AG20443 (cell line): ENCODE results near the gene DPP10.
"Not testable (repeated sequence)": the region's sequence is repeated elsewhere in the genome, so short reads cannot be mapped to it uniquely, and the experiment has no call there.

ENCODE experiments used
- DNase-seq: peaks from one replicate; pipeline ENCODE4 v3.0.0; 2012; ENCODE audit warnings: low spot score, mixed read lengths

The DPP10 gene

DNA sequence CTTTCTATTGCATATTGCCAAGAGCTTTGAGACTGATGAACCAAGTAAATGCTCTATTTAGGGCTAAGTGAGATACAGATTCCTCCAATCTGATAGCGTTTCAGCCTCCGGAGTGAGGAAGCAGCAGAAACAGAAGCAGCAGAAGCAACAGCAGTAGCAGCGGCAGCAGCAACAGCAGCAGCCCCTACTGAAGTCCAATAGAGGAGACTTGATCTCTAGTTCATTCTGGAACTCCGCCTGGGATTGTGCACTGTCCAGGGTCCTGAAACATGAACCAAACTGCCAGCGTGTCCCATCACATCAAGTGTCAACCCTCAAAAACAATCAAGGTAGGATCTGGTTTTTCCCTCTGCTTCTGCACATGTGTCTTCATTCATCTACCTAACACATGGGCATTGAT, at the start of gene DPP10:
TSS of gene DPP10 (plus strand) at position 132 of the 400 bp plus-strand sequence.
- DNase-seq: no peak

DNA sequence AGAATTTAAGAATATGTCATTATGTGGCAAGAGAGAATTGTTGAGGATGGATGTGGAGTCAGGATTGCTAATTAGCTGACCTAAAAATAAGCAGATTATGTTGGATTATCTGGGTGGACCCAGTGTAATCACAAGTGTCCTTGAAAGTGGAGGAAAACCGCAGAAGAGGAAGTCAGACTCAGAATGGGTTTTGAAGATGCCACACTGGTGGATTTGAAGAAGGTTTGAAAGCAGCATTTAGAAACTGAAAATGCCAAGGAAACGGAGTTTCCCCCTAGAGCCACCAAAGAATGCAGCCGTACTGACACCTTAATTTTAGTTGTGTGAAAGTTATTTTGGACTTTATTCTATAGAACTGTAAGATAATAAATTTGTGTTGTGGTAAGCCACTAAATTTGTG, 41.6 kb upstream of the DPP10 start:
- DNase-seq: no peak

DNA sequence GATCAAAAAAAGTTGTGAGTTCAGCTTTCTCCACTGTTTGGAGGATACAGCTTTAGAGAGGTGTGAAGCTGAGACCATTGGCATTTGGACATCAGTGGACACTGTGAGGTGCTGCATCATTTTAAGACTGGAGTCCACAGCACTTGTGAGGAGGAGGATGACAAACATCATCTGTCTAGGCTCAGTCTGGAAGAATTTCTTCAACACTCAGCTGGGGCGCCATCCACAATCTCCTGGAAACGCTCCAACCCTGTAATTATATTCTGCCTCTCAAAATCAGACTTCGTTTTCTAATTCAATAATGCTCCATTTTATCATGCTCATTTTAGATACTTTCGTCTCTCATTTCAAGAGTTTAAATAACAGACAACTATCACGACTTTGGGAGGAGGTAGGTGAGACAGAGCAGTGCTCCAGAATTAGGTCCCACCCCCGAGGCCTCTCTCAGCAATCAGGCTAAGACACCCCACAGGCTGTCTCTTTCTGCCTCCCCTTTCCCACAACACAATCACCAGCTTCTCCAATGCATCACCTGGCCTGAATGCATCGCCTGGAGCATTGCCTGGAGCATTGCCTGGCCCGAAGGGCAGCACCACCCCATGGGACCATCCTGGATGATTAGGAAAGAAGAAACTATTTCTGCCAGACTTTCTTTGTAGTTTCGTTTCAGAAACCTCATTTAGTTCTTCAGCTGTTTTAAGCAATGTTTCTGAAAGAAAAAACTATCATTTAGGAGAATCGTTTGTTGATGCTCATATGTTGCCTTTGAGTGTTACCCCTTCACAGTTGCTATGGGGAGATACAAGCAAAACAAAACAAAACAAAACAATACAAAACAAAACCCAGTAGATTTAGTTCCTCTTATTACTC, 37.0 kb upstream of the DPP10 start:
- DNase-seq: no peak

DNA sequence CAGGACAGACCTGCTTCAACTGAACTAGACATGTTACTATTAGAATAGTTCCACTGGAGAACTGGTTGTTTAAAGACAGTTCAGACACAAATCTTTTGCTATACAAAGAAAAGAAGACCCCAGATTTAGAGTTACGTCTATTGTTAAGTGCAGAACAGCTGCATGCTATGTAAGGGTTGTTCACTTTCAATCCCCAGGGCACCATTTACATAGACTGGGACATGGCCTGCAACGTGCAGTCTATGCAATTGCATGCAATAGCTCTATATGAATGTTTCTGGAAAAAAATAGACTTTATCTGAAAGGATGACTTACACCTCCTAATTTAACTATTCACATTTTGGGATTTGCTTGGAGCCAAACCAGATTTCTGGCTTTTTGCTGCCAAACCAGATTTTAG, 36.1 kb upstream of the DPP10 start:
- no peak for DNase-seq

DNA sequence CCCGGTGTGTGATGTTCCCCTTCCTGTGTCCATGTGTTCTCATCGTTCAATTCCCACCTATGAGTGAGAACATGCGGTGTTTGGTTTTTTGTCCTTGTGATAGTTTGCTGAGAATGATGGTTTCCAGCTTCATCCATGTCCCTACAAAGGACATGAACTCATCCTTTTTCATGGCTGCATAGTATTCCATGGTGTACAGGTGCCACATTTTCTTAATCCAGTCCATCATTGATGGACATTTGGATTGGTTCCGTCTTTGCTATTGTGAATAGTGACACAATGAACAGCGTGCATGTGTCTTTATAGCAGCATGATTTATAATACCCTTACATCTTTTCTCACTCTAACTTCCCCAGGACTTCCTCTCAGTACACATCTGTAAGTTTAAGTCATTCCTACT, 35.1 kb upstream of the DPP10 start:
- not testable (repeated sequence) for DNase-seq

DNA sequence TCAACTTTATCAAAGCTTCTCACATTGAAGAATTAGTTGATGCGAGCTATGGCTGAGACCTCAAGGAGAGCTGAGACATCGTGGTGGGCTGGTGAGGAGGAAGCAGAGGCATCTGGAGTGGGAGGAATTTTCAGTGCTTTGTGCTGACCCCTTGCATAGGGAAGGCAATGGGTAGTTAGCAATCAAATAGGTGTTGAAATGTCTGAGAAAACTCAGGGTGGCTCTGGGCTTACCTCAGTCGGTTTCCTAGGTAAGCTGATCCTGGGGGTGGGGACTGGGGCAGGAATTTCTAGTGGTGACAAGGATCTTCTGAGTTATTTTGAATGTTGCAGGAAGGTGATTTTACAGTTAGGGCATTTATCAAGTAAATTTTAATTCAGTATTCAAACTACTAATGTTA, 20.7 kb upstream of the DPP10 start:
- no peak for DNase-seq

DNA sequence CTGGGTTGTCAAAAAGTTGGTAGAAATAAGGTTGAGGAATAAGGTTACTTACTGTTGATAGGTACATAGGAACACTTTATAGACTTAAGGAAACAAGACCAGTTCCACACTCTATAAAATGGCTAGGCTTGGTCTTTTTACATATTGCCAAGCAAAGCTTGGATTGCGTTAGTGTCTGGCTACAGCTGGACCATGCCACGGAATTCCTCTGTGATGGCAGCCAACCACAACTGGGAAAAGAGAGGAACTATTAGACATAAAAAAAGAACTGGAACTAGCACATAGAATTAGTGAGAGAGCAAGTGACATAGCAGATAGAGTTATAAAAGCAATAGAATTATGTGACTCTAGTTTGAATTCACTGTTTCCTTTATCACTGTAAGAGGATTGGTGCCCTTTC, 17.7 kb upstream of the DPP10 start:
- no peak for DNase-seq

DNA sequence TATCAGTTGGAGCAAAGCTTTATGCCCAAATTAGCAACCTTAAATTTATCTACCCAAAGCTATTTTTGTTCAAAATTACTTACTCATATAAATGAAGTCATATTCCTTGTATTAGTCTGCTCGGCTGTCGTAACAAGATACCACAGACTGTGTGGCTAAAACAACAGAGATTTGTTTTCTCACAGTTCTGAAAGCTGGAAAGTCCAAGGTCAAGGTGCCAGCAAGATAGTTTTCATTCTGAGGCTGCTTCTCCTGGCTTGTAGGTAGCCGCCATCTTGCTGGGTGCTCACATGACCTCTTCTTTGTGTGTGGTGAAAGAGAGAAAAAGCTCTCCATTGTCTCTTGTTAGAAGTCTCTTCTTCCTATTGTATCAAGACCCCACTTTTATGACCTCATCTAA, 15.7 kb upstream of the DPP10 start:
- DNase-seq: no peak

DNA sequence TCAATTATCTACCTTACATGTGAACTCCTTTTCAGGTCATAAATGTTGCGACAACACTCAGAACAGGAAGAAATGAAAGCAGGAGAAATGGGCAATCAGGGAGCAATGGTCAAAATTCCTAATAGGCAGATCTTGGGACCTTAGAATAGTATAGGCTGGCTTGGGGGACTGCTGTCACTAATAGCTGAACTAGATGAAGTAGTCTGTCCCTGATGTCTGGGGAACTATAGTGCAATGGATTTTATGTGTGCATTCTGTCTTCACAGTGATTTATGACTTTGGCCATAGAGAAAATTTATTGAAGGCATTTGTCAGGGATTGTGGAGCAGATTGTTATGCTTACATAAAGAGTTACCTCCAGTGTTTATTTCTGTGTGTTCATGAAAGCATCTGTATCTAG, 6.1 kb upstream of the DPP10 start:
- no peak for DNase-seq

DNA sequence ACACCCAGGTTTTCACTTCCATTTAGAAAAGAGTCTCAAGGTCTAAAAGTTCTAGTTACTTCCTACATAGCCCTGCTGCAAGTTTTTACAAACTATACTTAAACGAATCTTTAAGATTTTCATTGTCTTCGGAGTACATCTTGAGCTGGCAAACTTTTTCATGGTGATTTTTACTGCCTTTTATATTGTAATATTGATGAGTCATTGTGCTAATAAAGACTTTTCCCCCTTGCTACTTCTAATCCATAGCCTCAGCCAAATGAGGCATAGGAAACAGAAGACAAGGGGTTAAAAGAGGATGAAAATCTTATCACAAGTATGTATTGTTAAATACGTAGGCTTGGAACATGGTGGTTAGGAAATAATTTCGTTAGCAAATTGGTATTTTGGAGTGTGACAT, 4.1 kb downstream of the DPP10 start:
- DNase-seq: no peak

DNA sequence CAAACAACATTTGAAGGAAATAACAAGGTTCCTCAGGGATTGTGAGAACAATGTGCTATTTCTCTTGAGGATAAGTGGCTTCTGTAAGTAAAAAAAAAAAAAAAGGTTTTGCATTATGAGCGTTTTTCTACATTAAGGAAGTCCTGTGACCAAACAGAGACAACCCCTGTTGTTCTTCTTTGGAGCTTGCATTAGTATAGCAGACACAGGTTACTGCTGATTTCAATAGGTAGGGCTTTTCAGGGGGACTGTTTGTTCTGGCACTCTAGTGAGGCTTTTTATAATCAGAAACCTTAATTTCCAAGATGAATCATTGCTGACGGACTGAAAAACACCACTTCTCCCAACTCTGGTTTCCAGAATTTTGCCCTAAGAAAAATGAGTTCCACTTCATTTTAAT, 8.2 kb downstream of the DPP10 start:
- no peak for DNase-seq

DNA sequence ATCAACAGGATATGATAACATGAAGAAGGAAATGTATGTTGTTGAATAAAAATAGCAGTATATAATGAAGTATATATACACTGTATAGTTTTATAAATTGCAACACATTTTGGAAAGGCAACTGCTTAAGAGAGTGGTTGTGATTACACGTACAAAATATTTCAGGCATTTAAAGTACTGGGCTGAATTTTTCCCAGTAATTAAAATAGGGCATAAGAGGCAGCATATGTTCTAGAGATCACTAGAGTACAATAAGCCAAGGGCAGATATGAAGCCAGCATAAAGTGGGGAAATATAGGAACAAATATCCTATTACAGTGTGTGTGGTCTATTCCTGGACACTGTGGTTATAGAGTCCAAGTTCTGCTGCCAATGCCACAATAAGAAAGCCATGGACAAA, 14.1 kb downstream of the DPP10 start:
- DNase-seq: no peak

DNA sequence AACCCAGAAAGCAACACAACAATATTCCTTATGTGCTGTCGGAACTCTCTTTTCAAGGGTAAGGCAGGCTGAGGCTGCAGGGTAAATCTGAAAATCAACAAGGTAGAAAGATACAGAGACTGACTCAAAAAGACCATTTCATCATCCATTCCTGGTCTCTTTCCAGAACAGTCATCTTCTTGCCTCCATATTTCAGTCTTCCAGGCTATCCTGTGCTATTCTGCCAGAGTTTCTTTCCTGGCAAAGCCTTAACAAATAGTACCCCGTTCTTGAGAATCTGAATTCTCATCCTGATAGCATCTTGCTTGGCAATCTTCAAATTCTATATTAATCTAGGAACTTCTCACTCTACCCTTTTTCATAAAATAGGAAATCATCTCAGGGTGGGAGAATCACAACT, 15.5 kb downstream of the DPP10 start:
- DNase-seq: no peak

DNA sequence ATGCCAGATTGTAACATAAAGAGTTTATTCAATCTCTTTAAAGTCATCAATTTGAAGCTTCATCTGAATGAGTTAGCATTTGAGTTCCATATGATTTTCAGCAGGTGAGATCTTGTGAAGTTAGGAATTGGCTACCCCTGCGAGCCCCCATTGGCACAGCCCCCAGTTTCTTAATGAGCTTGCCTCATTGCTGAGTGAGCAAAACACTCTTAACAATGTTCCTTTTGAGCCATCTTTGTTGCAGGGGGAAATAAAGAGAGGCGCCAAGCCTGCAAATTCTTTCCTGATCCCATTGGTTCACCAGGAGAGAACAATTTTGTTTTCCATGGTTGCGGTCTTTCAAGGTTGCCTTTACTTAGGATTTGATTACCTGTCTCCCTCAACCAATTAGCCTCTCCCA, 18.7 kb downstream of the DPP10 start:
- no peak for DNase-seq

DNA sequence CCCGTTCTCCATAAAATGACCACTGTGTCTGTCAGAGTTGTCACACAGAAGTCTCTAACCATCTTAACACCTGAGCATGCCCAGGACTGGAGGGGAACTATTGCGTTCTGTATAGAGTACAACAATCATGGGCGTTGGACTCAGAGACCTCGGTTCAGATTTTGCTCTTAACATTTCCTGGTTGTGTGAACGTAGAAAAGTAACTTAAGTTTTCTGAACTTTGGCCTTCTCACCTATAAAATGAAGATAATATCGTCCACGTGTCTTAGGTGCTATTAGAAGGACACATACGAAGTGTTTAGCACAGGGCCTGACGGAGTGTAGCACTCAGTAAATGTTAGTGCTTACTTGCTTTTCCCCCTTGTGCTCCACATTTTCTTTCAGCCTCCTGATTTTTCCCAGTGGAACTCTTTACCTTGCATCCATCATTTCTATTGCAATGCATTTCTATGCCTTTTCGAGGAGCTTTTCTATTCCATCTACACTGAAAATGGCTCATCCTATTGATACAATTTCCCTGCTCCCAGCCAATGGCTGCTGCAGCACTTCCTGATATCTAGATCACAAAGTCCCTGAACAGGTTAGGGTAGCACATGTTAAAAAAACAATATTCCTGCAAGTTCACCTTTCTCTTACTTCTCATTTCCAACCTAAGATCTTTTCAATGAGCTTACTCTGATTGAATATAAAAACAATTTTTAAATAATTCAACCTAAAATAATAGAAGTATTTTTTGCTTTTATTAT, 22.7 kb downstream of the DPP10 start:
- no peak for DNase-seq

DNA sequence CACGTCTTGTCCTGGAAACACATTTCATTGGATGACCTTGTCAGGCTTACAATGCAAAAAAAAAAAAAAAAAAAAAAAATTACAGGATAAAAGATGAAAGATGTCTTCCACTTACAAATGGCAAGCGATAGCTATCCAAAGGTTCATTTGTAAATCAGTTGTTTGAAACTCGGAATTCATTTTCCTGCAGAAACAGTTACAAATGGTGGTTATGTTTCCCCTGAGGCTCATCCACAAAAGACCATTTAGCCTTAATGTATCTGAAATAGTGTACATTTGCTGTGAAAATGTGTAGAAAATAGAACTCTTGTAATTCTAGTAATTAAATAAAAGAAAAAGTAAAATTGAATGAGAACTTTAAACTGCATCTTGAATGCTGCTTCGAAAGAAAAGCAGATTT, 25.9 kb downstream of the DPP10 start:
- no peak for DNase-seq

DNA sequence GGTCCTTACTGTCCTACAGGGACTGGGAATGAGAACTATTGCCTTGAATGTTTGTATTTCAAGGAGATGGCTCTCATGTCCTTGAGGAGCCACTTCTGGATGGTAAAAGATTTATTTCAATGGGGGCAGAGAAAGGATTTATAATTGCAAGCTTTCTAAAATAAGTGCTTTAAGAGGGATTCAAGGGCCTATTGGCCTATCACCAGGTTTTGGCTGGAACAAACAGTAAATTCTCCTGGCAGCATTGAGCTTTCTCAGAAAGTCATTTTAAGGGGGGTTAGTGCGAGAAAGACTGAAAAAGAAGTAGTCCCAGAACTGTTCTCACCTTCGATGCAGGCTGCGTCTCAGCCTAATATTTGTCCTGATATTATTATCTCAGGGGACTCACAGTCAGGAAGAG, 29.8 kb downstream of the DPP10 start:
- DNase-seq: no peak

DNA sequence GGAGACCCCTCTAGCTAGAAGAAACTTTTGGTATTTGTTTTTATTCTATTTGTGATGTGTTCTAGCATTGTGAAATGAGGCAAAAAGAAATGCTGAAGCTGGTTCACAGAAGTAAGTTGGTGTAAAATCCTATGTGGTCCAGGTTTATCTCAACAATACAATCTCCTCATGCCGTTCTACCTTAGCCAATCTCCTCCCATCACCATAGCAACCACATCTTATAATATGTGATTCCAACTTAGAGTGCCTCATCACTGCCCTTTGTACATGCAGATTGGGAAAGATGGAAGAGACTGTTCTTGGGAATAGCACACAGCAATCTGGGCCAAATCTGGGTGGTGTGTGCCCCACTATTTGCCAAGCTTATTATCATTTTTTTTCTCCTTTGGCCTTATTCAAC, 30.3 kb downstream of the DPP10 start:
- no peak for DNase-seq

DNA sequence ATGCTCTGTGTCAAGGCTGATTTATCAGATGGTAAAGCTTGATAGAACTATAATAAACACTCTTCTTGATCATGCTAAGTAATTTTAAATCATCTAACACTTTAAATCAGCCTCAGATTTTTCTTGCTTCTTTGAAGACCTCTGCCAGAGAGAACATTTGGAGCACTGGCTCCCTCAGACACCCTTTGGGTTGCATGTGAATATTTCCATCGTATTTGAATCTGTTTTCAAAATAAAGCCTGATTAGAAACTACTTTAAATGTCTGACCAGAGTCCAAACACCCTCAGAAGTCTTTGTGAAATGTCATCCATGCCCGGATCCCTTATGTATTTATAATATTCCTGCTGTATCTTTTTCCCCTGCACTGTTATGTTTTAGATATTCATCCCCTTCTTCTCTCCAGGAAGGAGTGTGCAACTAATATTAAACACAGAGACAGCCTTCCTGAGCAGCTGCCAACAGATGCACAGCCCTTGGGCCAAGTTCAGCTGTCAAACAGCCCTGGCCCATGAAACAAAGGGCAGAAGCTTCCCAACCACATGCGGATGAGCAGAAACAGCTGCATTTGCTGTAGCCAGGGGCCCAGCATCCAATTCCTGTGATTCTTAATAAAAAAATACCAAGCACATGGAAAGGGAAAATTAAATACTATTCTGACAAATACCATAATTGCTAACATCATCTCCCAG, 46.5 kb downstream of the DPP10 start:
- DNase-seq: no peak

DNA sequence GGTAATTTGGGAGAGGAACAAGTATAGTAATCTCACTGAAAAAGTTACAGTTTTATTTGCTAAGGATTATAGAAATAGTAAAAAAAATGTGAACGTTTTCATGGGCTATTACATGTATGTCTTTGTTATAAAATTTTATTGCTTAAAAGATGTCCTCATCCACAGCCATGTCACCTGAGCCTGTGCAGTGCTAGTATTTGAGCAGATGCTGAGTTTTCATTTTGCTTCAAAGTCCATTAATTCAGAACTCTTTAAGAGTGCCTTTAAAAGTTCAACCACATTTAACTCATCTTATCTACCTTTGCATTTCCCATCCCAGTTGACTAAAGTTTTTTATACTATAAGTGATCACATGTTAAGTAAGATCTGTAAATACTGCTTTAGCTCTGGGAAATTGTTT, 52.6 kb downstream of the DPP10 start:
- no peak for DNase-seq

DNA sequence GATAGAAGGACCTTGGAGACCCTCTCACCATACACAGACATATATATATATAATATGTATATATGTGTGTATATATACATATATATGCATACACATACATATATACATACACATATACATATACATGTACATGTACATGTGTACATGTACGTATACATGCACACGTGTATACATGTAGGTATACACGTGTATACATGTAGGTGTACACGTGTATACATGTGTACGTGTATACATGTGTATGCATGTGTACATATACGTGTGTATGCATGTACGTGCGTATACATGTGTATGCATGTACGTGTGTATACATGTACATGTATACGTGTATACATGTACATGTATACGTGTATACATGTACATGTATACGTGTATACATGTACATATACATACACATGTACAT, 54.5 kb downstream of the DPP10 start:
- no peak for DNase-seq

DNA sequence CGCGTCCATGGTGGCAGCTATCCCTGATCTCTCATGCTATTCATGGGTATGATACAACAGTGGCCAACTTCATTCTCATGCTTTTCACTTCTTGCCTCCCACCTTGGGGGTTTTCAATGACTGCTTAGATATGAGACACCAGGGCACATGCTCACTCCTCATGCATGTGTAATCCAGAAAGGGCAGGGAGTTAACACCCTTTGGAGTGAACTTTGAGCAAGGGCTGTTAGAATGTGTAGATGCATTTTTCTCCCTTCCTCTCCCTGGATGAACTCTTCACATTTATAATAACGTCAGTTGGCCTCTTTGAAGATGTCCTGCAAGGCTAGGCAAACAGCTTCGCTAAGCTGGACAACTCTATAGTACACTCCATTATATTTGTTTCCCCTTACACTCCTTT, 56.7 kb downstream of the DPP10 start:
- DNase-seq: no peak

DNA sequence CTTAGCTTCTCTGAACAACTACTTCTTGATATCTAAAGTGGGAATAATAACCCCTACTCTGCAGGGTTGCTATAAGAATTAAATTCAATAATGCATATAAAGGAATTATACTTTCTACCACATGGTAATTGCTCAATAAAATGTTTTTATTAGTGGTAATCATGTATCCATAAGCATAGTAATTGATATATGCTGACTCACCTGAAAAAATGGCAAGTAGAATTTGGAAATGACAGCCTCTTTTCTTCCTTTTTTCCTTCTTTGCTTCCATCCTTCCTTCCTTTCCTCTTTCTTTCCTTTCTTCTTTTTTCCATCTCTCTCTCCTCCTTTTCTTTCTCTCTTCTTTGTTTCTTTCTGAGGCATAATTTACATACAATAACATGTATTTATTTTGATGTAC, 65.3 kb downstream of the DPP10 start:
- DNase-seq: no peak
